Right lung (tissue), 5 donors: ENCODE data around the gene WWC2. TPM values are rescaled to one million over a fixed set of nuclear protein-coding genes. Genes with fewer than 3 reads are reported as not detected.

Source experiments
- DNase-seq, 2 donors: peaks; one replicate each; pipeline ENCODE4 v3.0.0-alpha.2; 2013
- polyA plus RNA-seq, 5 donors: library from polyadenylated mRNA; unstranded; fragments of 120-200 nt; gene quantifications; one replicate each; pipeline versions ENCODE4 v1.2.1 to v1.2.3, GENCODE V29; 2013; ENCODE audit warnings: inconsistent platforms in 1 of 5, low replicate concordance in 1 of 5; ENCODE audit not compliant: insufficient read length in 5 of 5, insufficient read depth in 1 of 5

Gene WWC2
- polyA plus RNA-seq, 5 donors = 27.2 to 75.2 (median 52.9) TPM

DNA sequence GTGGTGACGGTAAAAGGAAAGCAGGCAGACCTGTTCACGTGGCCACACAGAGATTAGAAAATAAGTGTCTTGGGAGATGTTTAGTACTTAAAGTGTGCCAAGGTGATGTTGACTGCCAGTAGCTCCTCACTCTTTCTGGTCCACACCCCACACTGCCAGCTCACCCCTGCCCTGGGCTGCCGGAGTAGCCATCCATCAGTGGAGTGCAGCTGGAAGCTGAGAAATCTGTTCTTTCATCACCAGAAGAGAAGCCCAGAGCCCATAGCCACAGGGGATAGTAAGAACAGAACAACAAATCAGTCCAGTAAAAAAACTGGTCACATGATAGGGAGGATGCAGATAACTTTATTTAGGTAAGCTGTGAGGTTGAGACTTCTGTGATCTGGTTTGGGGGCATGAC, 64.1 kb downstream of the WWC2 start:
- no peak for DNase-seq

DNA sequence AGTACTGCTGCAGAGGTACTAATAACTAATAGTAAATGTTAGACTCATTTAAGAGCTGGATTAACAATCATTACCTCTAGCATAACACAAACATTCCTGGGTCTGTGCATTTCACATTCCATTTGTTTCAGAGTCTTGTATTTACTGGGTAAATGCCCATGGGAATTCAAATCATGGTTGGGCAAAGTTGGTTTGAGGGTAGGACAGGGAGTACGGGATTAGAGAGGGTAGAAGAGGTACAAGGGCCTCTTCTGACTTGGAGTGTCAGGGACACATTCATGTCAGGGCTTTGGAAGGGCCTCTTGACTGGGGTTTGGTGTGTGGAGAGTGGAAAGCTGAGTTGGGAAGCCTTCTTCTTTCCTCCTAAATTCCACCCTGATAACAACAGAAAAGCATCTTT, 65.9 kb downstream of the WWC2 start:
- DNase-seq = no peak

DNA sequence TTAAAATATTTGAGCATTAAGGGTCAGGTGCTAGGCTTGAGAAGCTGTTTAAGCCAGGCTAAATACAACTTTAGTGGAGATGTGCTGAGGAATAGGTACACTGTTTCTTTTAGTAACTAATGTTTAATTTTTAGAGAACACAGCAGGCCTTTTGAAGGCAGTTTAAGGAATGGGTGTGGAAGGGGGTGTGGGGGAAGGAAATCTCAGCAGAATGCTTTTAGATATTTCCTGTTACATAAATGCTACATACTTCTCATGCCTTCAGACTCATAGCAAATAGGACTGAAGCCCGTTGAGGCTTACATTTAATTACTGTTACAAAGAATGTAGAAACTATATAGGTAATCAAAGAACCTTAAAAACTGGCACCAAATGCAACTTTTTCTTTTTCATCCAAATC, 66.3 kb downstream of the WWC2 start:
- DNase-seq = no peak

DNA sequence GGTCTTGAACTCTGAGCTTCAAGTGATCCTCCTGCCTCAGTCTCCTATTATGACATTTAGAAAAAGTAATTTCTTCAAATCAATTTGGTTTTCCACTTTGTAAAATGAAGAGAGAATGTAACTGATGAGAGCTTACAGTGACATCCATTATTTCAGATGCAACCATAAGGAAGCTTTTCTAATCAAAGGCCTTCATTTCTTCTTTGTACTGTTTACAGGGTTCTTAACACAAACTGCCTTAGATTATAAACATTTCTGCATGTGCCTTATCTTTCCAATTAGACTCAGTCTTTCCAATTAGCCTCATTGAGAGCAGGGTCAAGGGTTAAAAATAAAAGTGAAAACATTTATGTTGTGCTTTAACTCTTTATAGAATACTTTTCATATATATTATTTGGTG, 71.8 kb downstream of the WWC2 start:
- DNase-seq = no peak

DNA sequence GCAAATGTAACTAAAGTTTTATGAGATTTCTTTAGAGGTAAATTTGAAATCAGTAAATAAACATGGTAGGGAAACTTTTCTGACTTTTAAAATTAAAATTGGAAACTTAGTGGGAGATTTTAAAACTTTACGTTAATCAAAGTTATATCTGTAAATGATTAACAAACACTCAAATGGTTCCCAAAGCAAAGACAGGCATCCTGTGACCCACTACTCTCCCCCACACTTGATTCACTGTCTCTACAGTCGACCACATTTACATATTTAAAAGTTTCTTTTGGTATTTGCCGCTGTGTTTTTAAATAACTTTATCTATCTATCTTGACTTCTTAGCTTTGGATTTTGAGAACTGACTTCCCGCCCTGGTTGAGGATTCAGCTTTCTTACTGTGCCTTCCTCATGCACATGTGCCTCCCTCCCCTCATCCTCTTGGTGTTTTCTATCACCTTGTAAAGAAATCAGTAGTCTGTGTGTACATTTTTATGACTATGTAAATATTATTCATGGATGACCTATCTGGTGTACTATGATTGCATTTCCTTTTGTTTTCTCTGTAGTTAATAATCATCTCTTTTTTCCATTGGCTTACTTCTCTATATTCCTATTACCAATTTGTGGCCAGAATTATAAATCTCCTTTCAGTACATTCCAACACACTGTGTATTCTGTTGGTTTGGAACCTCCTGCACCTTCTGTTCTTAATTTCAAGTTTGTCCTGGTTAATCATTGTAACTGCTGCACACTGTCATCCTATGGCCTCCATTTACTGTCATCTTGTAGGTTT, 72.6 kb downstream of the WWC2 start:
- DNase-seq = no peak

DNA sequence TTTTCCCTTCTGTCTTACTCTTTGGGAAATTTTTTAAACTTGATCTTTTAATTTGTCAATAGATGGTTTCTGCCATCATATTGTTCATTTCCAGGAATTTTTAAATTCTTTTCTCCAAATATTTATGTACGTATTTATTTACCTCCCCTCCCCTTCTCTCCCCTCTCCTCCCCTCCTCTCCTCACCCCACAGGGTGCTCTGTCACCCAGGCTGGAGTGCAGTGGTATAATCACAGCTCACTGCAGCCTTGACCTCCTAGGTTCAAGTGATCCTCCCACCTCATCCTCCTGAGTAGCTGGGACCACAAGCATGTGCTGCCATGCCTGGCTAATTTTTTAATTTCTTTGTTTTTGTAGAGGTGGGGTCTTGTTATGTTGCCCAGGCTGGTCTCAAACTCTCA, 73.8 kb downstream of the WWC2 start:
- no peak for DNase-seq

DNA sequence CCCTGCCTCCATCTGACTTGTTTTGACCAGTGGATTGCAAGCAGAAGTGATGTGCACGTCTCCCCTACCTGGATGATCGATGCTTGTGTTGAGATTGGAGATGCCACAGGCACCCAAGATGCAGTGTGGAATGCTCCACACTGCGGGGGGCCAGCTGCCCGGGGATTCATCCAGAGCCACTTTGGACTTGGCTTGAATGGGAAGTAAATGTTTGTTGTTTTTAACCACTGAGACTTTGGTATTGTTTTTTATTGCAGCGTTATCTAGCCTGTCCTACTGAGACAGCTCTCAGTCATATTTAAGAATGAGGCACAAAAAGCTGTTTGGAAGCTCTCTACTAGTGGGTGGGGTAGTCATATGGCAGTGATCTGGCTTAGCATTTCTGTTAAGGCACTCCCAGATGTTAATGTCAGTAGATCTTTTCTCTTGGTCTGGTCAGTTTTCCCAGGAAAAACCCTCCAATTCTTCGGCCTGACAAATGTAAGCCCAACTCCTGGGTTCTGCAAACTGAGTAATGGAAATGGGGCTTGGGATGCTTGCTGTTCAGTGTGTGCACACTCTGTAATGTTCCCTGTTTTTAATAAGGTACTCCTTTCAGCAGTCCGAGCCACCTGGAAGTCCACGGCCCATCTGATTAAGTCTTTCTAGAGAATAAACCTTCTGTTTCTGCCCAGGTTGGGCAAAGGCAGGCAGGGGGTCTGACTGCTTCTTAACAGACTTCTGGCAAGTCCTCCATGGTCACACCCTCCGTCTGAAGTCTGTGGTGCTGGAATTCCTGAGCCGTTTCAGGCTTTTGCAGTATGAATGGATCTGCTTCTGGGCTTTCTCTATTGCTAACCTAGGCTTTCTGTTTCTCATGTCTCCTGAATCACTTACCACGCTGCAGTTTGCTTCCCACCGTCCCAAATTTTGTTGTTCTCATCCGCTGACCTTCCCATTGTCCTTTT, 74.8 kb downstream of the WWC2 start:
- DNase-seq = no peak

DNA sequence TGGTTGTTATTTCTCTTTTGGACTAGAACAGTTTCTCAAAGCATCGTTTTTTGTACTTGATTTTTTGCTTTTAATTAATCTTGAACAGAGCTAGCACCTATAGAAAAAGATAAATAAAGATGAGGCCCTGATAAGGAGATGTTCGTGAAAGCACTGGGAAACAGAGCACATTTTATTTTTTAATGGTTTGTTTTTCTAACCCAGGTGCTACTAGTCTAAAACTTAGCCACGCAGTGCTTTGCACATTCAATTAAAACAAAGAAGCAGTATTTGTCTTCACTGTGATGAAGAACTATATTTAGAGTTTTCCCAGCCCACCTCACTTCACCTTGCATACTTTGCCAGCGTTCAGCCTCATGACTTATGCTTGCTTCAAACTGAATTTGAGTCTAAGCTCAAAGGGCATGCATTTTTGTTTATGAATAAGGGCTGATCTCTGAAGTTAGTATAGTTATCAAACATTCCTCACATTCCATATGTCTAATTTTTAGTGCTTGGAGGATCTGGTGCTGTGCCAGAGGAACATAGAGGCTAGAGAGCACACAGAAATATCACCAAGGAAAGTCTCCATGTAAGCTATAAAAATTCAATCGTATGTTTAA, 76.7 kb downstream of the WWC2 start:
- no peak for DNase-seq

DNA sequence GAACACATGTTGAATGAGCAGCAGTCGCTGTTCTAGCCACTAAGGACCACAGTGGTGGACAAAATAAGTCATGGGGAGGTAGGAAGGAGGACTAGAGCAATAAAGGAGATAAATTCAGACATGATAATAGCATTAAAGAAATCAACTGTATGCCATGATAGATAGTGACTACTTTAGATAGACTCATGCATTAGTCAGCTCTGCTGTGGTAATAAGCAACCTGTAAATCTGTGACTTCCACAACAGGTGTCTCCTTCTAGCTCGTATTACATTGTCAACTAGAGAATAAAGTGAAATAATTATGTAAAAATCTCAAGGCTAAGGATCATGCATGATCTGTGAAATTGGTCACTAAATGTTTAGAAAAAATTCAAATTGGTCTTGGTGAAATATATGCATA, 77.9 kb downstream of the WWC2 start:
- DNase-seq = no peak

DNA sequence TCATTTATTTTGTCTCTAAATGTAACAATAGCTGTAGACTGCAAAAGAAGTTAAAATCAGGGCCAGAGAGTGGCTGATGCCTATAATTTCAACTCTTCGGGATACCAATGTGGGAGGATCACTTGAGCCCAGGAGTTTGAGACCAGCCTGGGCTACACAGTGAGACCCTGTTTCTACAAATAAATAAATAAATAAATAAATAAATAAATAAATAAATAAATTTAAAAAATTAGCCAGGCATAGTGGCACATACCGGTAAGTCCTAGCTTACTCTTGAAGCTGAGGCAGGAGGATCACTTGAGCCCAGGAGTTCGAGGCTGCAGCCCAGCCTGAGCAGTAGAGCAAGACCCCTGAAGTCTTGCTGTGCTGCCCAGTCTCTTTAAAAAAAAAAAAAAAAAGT, 79.1 kb downstream of the WWC2 start:
- no peak for DNase-seq

DNA sequence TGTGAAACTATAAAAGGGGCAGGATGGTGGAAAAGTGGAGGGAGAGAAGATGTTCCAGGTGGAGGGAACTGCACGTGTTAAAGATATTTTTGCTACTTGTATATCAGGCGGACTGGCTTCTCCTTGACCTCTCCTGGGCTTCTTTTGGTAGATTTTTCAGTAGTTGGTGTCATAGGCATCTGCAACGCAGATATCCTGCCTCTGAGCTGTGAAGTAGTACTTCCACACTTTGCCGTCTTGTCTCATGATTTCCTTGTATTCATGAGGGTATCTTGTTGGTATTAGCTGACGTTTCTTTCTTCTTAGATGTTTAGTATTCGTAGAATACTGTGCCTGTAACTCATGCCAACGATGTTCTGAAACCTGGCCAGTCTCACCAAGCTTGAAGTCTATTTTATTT, 81.0 kb downstream of the WWC2 start:
- no peak for DNase-seq

DNA sequence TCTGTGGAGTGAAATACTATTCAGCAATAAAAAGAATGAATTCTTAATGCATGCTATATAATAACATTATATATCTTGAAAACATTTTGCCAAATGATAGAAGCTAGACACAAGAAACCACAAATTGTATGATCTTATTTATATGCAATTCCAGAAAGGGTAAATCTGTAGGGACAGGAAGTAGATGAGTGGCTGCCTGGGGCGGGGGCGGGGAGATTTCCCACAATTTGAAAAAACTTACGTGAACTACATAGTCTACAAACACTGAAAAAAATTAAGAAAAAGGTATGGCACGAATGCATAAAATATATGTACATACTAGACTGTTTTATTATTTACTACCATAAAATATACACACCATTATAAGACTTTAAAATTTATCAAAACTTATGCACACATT, 81.6 kb downstream of the WWC2 start:
- no peak for DNase-seq

DNA sequence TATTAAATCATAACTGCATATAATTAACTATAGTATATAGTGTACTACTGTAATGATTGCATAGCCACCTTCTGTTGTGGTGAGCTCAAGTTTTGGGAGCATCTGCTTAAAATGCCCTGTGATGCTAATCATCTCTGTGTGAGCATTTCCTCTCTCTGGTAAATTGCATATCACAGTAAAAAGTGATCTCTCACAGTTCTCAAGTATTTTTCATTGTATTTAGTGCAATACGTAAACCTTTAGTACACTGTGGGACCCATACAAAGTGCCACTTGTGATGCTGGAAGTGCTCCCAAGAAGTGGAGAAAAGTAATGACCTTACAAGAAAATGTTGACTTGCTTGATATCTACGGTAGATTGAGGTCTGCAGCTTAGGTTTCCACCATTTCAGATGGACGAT, 82.0 kb downstream of the WWC2 start:
- DNase-seq = no peak

DNA sequence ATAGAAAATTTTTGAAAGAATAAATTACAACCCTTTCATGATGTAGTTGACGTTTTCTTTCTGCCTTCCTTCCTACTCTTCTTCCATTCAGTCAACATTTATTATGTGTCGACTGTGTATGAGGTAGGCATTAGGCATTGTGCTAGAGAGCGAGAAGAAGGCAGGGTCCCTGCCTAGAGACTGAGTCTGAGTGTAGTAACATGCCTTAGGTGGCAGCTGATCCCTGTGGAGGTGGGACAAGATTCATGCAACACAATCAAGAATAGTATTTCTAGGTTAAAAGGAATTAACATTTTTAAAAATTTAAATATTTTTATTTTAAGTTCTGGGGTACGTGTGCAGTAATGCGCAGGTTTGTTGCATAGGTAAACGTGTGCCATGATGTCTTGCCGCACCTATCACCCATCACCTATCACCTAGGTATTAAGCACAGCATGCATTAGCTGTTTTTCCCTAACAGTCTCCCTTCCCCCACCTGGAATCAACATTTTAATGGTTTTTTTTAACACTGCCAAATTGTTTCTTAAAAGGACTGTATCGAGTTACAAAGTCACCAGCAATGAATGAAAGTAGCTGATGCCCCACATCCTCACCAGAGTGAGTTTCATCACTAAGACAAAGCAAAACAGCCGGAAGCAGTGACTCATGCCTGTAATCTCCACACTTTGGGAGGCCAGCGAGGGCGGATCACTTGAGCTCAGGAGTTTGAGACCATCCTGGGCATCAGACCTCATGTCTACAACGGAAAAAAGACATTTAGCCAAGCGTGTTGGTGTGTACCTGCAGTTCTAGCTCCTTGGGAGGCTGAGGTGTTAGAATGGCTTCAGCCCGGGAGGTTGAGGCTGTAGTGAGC, 84.0 kb downstream of the WWC2 start:
- no peak for DNase-seq

DNA sequence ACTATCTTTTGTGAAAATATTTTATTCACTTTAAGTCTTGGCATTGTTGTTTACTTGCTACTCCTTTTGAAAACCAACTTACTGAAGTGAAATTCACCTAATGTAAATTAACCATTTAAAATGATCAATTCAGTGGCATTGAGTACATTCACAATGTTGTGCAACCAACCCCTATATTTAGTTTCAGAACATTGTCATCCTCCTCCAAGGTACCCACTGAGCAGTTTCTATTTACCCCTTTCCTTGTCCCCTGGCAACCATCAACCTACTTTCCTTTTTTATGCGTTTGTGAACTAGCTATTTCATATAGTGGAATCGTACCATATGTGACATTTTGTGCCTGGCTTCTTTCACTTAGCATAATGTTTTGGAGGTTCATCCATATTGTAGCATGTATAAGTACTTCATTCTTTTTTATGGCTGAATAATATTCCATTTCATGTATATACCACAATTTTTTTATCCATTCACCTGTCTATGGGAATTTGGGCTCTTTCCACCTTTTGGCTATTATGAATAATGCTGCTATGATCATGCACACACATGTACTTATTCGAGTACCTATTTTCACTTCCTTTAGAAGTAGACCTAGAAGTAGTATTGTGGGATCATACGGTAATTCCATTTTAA, 85.0 kb downstream of the WWC2 start:
- no peak for DNase-seq

DNA sequence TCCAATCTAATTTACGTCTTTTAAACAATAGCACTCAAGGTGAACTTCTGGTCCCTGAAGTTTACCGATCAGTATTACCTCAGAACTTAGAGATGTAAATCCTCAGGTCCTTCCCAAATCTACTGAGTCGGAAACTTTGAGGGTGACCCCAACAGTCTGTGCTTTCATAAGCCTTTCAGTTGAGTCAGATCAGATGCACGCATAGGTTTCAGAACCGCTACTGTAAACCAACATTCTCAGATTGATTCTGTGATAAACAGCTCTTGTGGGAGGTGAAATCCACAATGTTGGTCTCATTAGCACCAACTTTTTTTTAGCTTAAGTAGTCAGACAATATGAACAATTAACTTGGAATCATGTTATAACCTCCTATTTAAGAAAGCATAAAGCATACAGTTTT, 86.0 kb downstream of the WWC2 start:
- DNase-seq = no peak

DNA sequence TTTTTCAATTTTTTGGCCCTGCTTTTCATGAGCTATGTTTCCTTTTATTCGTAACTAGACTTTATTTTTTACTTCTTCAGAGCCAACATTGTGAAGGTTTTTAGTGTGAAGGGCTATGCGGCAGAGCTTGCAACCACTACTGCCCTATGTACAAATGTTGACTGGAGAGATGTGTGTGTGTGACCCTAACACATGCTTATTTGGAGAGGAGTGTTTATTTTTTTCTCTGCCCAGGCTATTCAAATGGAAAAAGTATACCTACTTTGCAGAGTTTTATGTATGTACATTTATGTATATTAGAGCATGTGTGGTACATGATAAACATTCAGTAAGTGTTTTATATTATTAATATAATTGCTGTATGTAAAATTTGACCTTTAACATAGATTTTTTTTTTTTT, 86.5 kb downstream of the WWC2 start:
- DNase-seq = no peak

DNA sequence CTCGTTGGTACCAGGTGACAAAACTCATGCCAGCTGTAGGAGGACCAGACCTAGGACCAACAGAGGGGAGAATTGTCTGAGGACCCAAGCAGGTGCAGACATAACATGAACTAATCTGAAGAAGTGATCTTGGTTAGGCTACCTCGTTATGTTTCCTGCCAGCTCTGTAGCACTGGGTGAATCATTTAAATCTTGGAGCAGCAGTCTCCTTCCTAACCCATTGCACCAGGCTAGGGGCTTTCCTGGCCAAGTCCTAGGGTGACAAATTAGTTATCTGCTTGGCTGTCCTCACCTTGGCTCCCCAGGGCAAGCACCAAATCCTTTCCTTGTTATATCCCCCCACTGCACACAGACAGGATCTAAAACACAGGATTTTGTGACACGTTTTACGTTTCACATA, 87.8 kb downstream of the WWC2 start:
- DNase-seq = no peak

DNA sequence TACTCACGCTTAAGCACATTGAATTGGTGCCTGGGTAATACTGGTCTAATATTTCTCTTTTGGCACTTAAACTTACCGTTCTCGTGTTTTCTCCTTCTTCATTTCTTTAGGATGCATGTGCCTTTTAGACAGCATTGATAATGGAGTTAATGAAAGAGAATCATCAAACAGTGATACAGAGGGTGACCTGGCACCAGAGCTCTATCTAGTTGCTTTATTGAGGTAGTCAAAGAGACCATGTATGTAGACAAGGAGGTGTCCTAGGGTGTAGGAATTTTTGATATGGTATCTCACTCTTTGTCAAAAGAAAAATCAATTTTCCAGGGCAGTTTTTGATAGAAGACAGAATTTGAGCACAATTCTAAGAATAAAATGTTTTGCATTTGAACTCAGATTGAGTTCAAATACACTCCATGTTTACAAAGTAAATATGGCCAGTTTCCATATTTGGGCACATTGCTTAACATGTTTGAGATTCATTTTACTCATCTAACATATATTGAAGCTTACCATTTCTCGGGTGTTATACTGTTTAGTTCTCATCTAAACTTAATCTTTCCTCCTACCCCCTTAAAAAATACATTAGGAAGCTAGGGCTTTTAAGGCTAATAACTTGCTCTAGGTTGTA, 92.0 kb downstream of the WWC2 start:
- no peak for DNase-seq

DNA sequence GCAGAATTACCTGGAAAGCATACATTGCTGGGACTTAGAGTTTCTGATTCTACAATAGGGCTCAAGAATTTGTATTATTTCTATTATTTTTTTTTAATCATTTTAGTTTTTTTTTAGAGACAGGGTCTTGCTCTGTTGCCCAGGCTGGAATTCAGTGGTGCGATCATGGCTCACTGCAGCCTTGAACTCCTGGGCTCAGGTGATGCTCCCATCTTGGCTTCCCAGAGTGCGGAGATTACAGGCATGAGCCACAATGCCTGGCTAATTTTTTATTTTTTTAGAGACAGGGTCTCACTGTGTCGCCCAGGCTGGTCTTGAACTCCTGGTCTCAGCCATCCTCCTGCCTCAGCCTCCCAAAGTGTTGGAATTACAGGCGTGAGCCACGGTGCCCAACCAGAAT, 92.6 kb downstream of the WWC2 start:
- no peak for DNase-seq

DNA sequence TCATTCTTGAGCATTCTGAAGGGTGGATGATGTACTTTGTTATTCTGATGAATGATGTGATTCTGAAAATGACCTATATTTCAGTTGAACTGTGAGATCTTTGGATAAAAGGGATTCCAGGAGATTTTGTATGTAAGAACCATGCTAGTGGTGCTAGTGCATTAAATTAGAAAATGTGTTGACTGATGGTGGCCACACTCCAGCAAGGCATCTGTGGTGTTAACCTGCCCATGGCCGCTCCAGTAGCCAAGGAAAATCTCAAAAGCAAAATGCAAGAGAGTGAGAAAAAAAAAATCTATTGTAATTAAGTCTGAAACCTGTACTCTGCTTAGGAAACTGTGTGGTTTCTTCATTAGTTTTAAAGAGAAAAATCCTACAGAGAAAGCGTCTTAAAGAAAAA, 93.5 kb downstream of the WWC2 start:
- DNase-seq = no peak
